Measurements from ENCODE around the gene LSM14A.
"Not testable (repeated sequence)": the region's sequence is repeated elsewhere in the genome, so short reads cannot be mapped to it uniquely, and the experiment has no call there.

LSM14A gene

DNA sequence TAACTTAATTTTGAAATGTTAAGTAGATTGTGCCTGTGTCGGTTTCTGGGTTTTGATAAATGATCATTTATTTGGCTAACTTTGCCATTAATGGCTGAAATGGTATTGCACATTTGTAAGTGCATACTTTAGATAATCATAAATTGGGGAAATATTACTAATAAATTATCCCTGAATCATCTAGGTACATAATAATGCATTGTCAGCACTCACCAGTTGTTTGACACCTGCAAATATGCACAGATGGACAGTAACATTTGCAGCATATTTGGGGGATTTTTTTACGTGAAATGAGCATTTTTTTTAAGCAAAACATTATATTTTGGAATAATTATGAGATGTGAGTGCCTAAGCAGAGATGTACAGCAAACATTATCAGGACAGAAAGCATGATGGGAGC, 41.0 kb downstream of the LSM14A start:
- TF ChIP-seq, protein P1, sequence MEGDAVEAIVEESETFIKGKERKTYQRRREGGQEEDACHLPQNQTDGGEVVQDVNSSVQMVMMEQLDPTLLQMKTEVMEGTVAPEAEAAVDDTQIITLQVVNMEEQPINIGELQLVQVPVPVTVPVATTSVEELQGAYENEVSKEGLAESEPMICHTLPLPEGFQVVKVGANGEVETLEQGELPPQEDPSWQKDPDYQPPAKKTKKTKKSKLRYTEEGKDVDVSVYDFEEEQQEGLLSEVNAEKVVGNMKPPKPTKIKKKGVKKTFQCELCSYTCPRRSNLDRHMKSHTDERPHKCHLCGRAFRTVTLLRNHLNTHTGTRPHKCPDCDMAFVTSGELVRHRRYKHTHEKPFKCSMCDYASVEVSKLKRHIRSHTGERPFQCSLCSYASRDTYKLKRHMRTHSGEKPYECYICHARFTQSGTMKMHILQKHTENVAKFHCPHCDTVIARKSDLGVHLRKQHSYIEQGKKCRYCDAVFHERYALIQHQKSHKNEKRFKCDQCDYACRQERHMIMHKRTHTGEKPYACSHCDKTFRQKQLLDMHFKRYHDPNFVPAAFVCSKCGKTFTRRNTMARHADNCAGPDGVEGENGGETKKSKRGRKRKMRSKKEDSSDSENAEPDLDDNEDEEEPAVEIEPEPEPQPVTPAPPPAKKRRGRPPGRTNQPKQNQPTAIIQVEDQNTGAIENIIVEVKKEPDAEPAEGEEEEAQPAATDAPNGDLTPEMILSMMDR (IDR thresholded peaks at IDR 0.05; ENCODE audit: insufficient read depth, low read depth, low read length, missing control alignments): no peak
- H3K4me3 ChIP-seq (ENCODE audit: low read depth, low read length): no peak overlapping the region
- DNase-seq (ENCODE audit: low read depth): no peak

DNA sequence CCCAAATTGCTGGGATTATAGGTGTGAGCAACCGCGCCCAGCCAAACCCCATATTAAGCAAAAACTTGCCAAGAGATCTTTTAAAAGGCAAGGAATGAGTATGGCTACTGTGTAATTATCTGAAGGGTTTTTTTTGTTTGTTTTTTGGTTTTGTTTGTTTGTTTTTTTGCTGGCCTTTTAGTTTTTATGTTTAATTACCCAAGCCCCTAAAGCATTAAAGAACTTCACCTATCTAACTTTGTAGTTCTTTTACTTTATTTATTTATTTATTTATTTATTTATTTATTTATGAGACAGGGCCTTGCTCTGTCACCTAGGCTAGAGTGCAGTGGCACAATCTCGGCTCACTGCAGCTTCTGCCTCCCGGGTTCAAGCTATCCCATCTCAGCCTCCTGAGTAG, 41.7 kb downstream of the LSM14A start:
- DNase-seq (ENCODE audit: low read depth): no peak
- H3K4me3 ChIP-seq (ENCODE audit: low read depth, low read length): no peak overlapping the region
- TF ChIP-seq, protein P1 (IDR thresholded peaks at IDR 0.05; ENCODE audit: insufficient read depth, low read depth, low read length, missing control alignments): no peak

DNA sequence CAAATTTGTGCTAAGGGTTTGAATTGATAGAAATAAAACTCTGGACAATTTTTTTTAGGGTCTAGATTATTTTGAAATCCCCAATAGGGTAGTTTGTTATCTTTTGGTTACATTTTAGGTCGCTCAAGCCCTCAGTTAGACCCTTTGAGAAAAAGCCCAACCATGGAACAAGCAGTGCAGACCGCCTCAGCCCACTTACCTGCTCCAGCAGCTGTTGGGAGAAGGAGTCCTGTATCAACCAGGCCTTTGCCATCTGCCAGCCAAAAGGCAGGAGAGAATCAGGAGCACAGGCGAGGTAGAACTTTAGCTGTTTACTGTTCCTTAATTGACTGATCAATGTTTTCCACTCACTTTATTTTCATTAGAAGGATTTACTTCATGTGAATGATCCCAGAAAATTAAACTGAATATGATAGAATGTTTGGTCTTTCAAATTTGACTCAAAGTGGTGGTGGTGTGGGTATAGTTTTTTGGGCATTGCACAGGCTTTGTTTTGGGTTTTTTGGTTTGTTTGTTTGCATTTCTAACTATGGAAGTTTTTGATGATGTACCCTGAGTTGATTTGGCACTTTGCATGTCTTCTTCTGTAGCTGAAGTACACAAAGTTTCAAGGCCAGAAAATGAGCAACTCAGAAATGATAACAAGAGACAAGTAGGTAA, 42.8 kb downstream of the LSM14A start:
- DNase-seq (ENCODE audit: low read depth): no peak
- no peak overlapping the region for H3K4me3 ChIP-seq (ENCODE audit: low read depth, low read length)
- TF ChIP-seq, protein P1 (IDR thresholded peaks at IDR 0.05; ENCODE audit: insufficient read depth, low read depth, low read length, missing control alignments): no peak

DNA sequence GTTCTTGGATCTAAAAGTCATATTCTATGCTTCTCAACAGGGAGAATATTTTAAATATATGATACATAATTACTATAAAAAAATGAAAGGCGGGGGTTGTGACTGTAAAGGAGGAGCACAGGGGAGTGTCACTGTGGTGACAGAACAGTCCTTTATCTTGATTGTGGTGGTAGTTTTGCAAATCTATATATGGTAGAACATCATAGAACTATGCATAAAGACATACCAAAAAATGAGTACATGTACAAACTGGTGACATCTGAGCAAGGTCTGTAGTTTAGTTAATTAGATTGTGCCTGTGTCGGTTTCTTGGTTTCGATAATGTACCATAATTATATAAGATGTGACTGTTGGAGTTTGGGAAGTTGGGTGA, 43.3 kb downstream of the LSM14A start:
- TF ChIP-seq, protein P1 (IDR thresholded peaks at IDR 0.05; ENCODE audit: insufficient read depth, low read depth, low read length, missing control alignments): no peak
- DNase-seq (ENCODE audit: low read depth): no peak
- H3K4me3 ChIP-seq (ENCODE audit: low read depth, low read length): no peak overlapping the region

DNA sequence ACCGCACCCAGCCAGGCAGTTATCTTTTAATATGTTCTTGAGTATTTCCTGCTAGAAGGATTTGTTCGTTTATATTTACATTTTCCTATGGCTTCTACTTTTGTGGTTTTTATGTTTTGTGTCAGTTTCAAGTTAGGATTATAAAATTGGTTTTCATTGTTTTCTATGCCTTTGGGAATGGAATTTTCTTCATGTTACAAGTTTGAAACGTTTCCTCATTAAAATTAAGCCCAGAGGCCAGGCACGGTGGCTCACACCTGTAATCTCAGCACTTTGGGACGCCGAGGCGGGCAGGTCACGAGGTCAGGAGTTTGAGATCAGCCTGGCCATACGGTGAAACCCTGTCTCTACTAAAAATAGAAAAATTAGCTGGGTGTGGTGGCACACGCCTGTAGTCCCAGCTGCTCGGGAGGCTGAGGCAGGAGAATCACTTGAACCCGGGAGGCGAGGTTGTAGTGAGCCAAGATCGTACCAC, 44.5 kb downstream of the LSM14A start:
- not testable (repeated sequence) for DNase-seq (ENCODE audit: low read depth); H3K4me3 ChIP-seq (ENCODE audit: low read depth, low read length)

DNA sequence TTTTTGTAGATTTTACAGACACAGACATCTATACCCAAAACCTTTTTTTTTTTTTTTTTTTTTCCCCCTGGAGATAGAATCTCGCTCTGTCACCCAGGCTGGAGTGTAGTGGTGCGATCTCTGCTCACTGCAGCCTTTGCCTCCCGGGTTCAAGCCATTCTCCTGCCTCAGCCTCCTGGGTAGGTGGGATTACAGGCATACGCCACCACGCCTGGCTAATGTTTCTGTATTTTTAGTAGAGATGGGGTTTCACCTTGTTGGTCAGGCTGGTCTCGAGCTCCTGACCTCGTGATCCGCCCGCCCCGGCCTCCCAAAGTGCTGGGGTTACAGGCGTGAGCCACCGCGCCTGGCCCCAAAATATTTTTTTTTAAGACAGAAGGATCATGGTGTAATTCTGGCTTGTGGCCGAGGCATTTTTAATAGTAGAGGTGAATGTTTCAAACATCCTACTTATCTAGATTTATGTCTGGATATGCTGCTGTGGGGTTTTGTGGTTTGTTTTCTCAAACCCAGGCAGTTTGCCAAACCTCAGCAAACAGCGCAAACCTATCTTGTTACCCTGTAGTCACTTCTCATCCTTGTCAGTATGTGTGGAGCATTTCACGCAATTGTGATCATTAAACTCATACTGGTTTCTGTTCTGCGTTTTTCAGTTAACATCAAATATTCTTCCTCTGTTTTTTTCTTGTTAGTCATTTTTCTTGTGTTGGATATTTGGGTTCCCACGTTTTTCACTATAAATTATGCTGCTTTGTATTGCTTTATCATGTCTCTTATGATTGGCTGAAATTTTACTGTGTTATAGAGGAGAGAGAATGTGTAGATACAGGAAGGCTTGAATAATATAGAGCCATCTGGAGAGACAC, 45.9 kb downstream of the LSM14A start:
- peak; percentile 69 for DNase-seq (ENCODE audit: low read depth)
- no peak overlapping the region for H3K4me3 ChIP-seq (ENCODE audit: low read depth, low read length)
- TF ChIP-seq, protein P1 (IDR thresholded peaks at IDR 0.05; ENCODE audit: insufficient read depth, low read depth, low read length, missing control alignments): no peak

DNA sequence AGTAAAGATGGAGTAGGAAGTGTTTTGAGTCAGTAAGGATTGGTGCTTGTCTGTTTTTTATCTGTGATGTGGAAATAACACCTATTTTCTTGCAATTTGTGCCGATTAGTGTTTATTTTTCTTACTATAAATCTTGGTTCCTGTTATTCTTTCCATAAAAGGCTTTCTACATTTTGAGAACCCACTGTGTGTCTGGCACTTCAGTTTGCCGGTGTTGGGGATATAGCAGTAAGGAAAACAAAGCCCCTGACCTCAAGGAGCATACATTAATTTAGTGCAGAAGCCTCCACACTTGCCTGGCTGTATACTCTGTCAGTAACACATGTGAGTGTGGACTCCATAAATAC, 46.5 kb downstream of the LSM14A start:
- TF ChIP-seq, protein P1 (IDR thresholded peaks at IDR 0.05; ENCODE audit: insufficient read depth, low read depth, low read length, missing control alignments): no peak
- no peak overlapping the region for H3K4me3 ChIP-seq (ENCODE audit: low read depth, low read length)
- no peak for DNase-seq (ENCODE audit: low read depth)
